OCI-LY3 (cell line): ENCODE data around the gene DIP2C.

ENCODE experiments used
- EZH2phosphoT487 ChIP-seq: fragments of 200-600 bp; shearing (Covaris generic); IDR thresholded peaks from 2 replicates; pipeline ENCODE4 v1.6.1; 2018; ENCODE audit warnings: antibody characterized with exemption, mixed run types, low read depth
- TF ChIP-seq, protein P1 (sequence below): fragments of 200-600, 300-600 bp; sonication (generic); IDR thresholded peaks from 2 replicates; pipeline ENCODE4 v1.5.1; 2014; ENCODE audit warnings: antibody characterized with exemption, low read length, low read depth

- TF ChIP-seq, protein P1, sequence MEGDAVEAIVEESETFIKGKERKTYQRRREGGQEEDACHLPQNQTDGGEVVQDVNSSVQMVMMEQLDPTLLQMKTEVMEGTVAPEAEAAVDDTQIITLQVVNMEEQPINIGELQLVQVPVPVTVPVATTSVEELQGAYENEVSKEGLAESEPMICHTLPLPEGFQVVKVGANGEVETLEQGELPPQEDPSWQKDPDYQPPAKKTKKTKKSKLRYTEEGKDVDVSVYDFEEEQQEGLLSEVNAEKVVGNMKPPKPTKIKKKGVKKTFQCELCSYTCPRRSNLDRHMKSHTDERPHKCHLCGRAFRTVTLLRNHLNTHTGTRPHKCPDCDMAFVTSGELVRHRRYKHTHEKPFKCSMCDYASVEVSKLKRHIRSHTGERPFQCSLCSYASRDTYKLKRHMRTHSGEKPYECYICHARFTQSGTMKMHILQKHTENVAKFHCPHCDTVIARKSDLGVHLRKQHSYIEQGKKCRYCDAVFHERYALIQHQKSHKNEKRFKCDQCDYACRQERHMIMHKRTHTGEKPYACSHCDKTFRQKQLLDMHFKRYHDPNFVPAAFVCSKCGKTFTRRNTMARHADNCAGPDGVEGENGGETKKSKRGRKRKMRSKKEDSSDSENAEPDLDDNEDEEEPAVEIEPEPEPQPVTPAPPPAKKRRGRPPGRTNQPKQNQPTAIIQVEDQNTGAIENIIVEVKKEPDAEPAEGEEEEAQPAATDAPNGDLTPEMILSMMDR = no peak
- TF ChIP-seq EZH2phosphoT487 = no peak
These were observed 7.7 kb downstream of the DIP2C start for GRCh38 chr10:681670-682318.
